Ovary (tissue), 9 donors: ENCODE data around the gene EBF4. TPM values are rescaled to one million over a fixed set of nuclear protein-coding genes. Genes with fewer than 3 reads are reported as not detected.

Experiments used
- DNase-seq, 5 donors: peaks; one replicate each; pipeline ENCODE4 v3.0.0-alpha.2; 2019 to 2020
- H3K27ac ChIP-seq, 2 donors: fragments of 200-600 bp; one replicate each; pipeline versions ENCODE4 v1.5.1 to v1.8.0; 2019 to 2022
- H3K27me3 ChIP-seq: fragments of 200-600 bp; one replicate; pipeline ENCODE4 v1.8.0; 2022
- H3K36me3 ChIP-seq: fragments of 200-600 bp; sonication (generic); one replicate; pipeline ENCODE4 v1.5.1; 2019
- H3K4me1 ChIP-seq: one replicate; pipeline ENCODE4 v1.8.1; 2013; ENCODE audit warnings: mild to moderate bottlenecking, moderate library complexity; ENCODE audit not compliant: insufficient read depth
- H3K4me3 ChIP-seq: fragments of 200-600 bp; sonication (generic); one replicate; pipeline ENCODE4 v1.5.1; 2017
- H3K9me3 ChIP-seq, 2 donors: fragments of 200-600 bp in 1 of 2; sonication (generic) in 1 of 2; one replicate each; pipeline versions ENCODE4 v1.5.1 to v1.8.1; 2013 to 2019; ENCODE audit warnings: mild to moderate bottlenecking in 1 of 2, moderate library complexity in 1 of 2
- CTCF ChIP-seq, 3 donors: fragments of 450-650 bp in 2 of 3; fragments of 200-600 bp in 1 of 3; IDR thresholded peaks; one replicate each; pipeline versions ENCODE4 v1.5.1 to v1.8.0; 2016 to 2022; ENCODE audit warnings: antibody characterized with exemption in 3 of 3, mild to moderate bottlenecking in 1 of 3
- EP300 ChIP-seq: sonication (generic); formaldehyde crosslinking; IDR thresholded peaks from one replicate; pipeline ENCODE4 v1.6.1; 2017; ENCODE audit warnings: antibody characterized with exemption
- POLR2A ChIP-seq: fragments of 450-650 bp; IDR thresholded peaks from one replicate; pipeline ENCODE4 v1.6.1; 2017; ENCODE audit warnings: antibody characterized with exemption, mild to moderate bottlenecking, moderate library complexity
- WGBS, 3 donors: extraction: QIAGEN DNeasy Blood & Tissue Kit in 1 of 3; methylation state at CpG; one replicate each; pipeline versions ENCODE4 v1.1.5 to v1.1.7; 2013 to 2017; 5-methylcytosine and 5-hydroxymethylcytosine counted together
- intact Hi-C, 4 donors: fragments of 100-400 bp; cut with DNase I; formaldehyde crosslinking; loops; one replicate each; pipeline versions ENCODE4 v1.11.0 to v1.15.1; 2022 to 2023
- polyA plus RNA-seq, 2 donors: library from polyadenylated mRNA; stranded (reverse); fragments of 200-250 nt in 1 of 2; fragments of 350-450 nt in 1 of 2; fragmentation: Illumina TruSeq in 1 of 2; extraction: RNeasy Lipid Tissue Mini Kit (QIAGEN cat#74804) in 1 of 2; gene quantifications; one replicate each; pipeline ENCODE4 v1.2.3, GENCODE V29; 2013 to 2014
- total RNA-seq, 7 donors: library from RNA; depleted of rRNA in 2 of 7; stranded (reverse); fragments of >200 nt in 2 of 7; fragmentation: NEBNext Ultra II Directional in 3 of 7; extraction: Animal tissue kit (Norgen Biotek cat#: 25700) in 3 of 7; gene quantifications; one replicate each; pipeline versions ENCODE4 v1.1.0 to v1.2.4, GENCODE V29; 2016 to 2023
- donor health status: DM: no; HTN: no; CAD: no; lungs with moderate emphysema.
- donor health status: DM: no; HTN: no; CAD: no.
- donor health status: Bipolar disorder and iron deficiency.
- donor health status: DM: yes; HTN: yes; CAD: no.
- donor health status: DM: no; HTN: no; CAD: no.
- donor health status: DM: yes; HTN: yes; CAD: no.

Gene EBF4
- total and polyA plus RNA-seq, 9 donors, result 9.4 to 67.7 (median 36.2) TPM

GRCh38 chr20:2747676-2748235, 55.2 kb downstream of the EBF4 start:
- 82 to 89% (median 85%) methylated on average over 8 of the region's 8 CpGs for WGBS, 3 donors
- H3K27me3 ChIP-seq, result no peaks in the 10 kb centered on the region
- intact Hi-C loops, result loop anchor here in 1 of 4 donors (5.0 kb wide), 1 partner anchor 50 kb away; no protein-coding TSS in a partner anchor
- no peak overlapping the region for H3K4me3 ChIP-seq
- peaks cover 2% of the 10 kb centered on the region for H3K4me1 ChIP-seq
- no peak overlapping the region for H3K27ac ChIP-seq
- TF ChIP-seq POLR2A (no peak), EP300 (no peak), CTCF (IDR thresholded peaks at IDR 0.05) (no peak)
- peak in 1 of 5 donors; percentile 1 for DNase-seq
- H3K9me3 ChIP-seq, result no peaks in the 10 kb centered on the region
- H3K36me3 ChIP-seq, result no peaks in the 10 kb centered on the region

- no peak overlapping the region for H3K27ac ChIP-seq
- no peaks in the 10 kb centered on the region for H3K27me3 ChIP-seq
- WGBS, 3 donors, result 78 to 85% (median 82%) methylated on average over 10 of the region's 10 CpGs
- H3K36me3 ChIP-seq, result no peaks in the 10 kb centered on the region
- TF ChIP-seq EP300 (no peak), POLR2A (no peak), CTCF (IDR thresholded peaks at IDR 0.05) (no peak)
- no peak overlapping the region for H3K4me3 ChIP-seq
- H3K9me3 ChIP-seq, result no peaks in the 10 kb centered on the region
- peaks cover 2% of the 10 kb centered on the region for H3K4me1 ChIP-seq
- DNase-seq, result no peak
- intact Hi-C loops, result loop anchor here in 1 of 4 donors (5.0 kb wide), 1 partner anchor 51 kb away; no protein-coding TSS in a partner anchor
These were observed 56.2 kb downstream of the EBF4 start for GRCh38 chr20:2748551-2749342.

GRCh38 chr20:2749343-2749950, 56.9 kb downstream of the EBF4 start:
- H3K4me1 ChIP-seq, result peaks cover 2% of the 10 kb centered on the region
- peak in 2 of 5 donors; percentile 27 to 34 for DNase-seq
- no peaks in the 10 kb centered on the region for H3K36me3 ChIP-seq
- no peak overlapping the region for H3K27ac ChIP-seq
- 71 to 82% (median 72%) methylated on average over 45 to 49 of the region's 49 CpGs for WGBS, 3 donors
- intact Hi-C loops, result loop anchor here in 1 of 4 donors (5.0 kb wide), 1 partner anchor 52 kb away; no protein-coding TSS in a partner anchor
- no peaks in the 10 kb centered on the region for H3K9me3 ChIP-seq
- TF ChIP-seq EP300 (no peak), CTCF (IDR thresholded peaks at IDR 0.05) (no peak), POLR2A (no peak)
- no peak overlapping the region for H3K4me3 ChIP-seq
- no peaks in the 10 kb centered on the region for H3K27me3 ChIP-seq

- H3K27ac ChIP-seq, result no peak overlapping the region
- peaks cover 2% of the 10 kb centered on the region for H3K4me1 ChIP-seq
- no peak overlapping the region for H3K4me3 ChIP-seq
- intact Hi-C loops, result loop anchor here (5.0 to 10.0 kb wide), 4 partner anchors 53 to 228 kb away; partner anchors contain the start of genes C20orf141 (in 1 of the 4), EBF4 (in 1 of the 4) and TMEM239 (in 1 of the 4)
- H3K9me3 ChIP-seq, result no peaks in the 10 kb centered on the region
- no peak for TF ChIP-seq EP300
- no peak for TF ChIP-seq POLR2A
- TF ChIP-seq CTCF (IDR thresholded peaks at IDR 0.05), result no peak
- no peaks in the 10 kb centered on the region for H3K36me3 ChIP-seq
- no peak for DNase-seq
- no peaks in the 10 kb centered on the region for H3K27me3 ChIP-seq
- WGBS, 3 donors, result 74 to 84% (median 77%) methylated on average over 30 of the region's 30 CpGs
These were observed 57.4 kb downstream of the EBF4 start for GRCh38 chr20:2749951-2750490.
